Neural cell (in vitro differentiated cells): ENCODE data around the gene SYT1. TPM values are rescaled to one million over a fixed set of nuclear protein-coding genes. Genes with fewer than 3 reads are reported as not detected.

Source experiments
- H2AFZ ChIP-seq: fragments of 200-600, 300-800 bp; sonication (generic), shearing (Covaris generic); 2 replicates; pipeline ENCODE4 v1.6.0; 2014; ENCODE audit warnings: low read depth, mild to moderate bottlenecking, antibody characterized with exemption, low read length, moderate library complexity
- H3F3A ChIP-seq: fragments of 200-600 bp; shearing (Covaris generic); 2 replicates; pipeline ENCODE4 v1.6.1; 2016; ENCODE audit warnings: mild to moderate bottlenecking, moderate library complexity, mixed read lengths, antibody characterized with exemption, low read length; ENCODE audit not compliant: insufficient read depth, poor library complexity, severe bottlenecking
- H3K27ac ChIP-seq: fragments of 200-600, 300-800 bp; sonication (generic), shearing (Covaris generic); 2 replicates; pipeline ENCODE4 v1.5.1; 2014; ENCODE audit warnings: mild to moderate bottlenecking, low read length, moderate library complexity
- H3K27me3 ChIP-seq: fragments of 300-800, 200-600 bp; sonication (generic), shearing (Covaris generic); 2 replicates; pipeline ENCODE4 v1.6.0; 2014; ENCODE audit warnings: mild to moderate bottlenecking, low read depth, low read length, moderate library complexity; ENCODE audit not compliant: insufficient read depth
- H3K36me3 ChIP-seq: fragments of 300-800, 200-600 bp; sonication (generic), shearing (Covaris generic); 2 replicates; pipeline ENCODE4 v1.5.1; 2014; ENCODE audit warnings: mild to moderate bottlenecking, antibody characterized with exemption, low read length, moderate library complexity; ENCODE audit not compliant: insufficient read depth
- H3K4me2 ChIP-seq: fragments of 300-800, 200-600 bp; sonication (generic), shearing (Covaris generic); 2 replicates; pipeline ENCODE4 v1.6.0; 2014; ENCODE audit warnings: mild to moderate bottlenecking, low read length
- H3K4me3 ChIP-seq: fragments of 300-800, 200-600 bp; sonication (generic), shearing (Covaris generic); 2 replicates; pipeline ENCODE4 v1.5.1; 2014; ENCODE audit warnings: mild to moderate bottlenecking, low read length, moderate library complexity
- H3K79me2 ChIP-seq: fragments of 200-600 bp; shearing (Covaris generic); replicated peaks from 2 replicates; pipeline ENCODE4 v1.6.0; 2014; ENCODE audit warnings: mild to moderate bottlenecking, low read length, moderate library complexity; ENCODE audit not compliant: insufficient read depth
- H3K9ac ChIP-seq: fragments of 300-800, 200-600 bp; sonication (generic), shearing (Covaris generic); 2 replicates; pipeline ENCODE4 v1.6.1; 2016; ENCODE audit warnings: mild to moderate bottlenecking, low read length, mixed read lengths
- H3K9me2 ChIP-seq: fragments of 200-600 bp; shearing (Covaris generic); 2 replicates; pipeline ENCODE4 v1.6.1; 2016; ENCODE audit warnings: mild to moderate bottlenecking, low read length, mixed read lengths; ENCODE audit not compliant: insufficient read depth
- H3K9me3 ChIP-seq: fragments of 200-600, 300-800 bp; sonication (generic), shearing (Covaris generic); 2 replicates; pipeline ENCODE4 v1.6.1; 2016; ENCODE audit warnings: mild to moderate bottlenecking, mixed run types, low read length, moderate library complexity, mixed read lengths
- H4K20me1 ChIP-seq: fragments of 200-600 bp; shearing (Covaris generic); 2 replicates; pipeline ENCODE4 v1.6.1; 2016; ENCODE audit warnings: mild to moderate bottlenecking, mixed run types; ENCODE audit not compliant: insufficient read depth
- EP300 ChIP-seq: fragments of 450-650 bp; conservative IDR thresholded peaks from 2 replicates; pipeline ENCODE4 v1.6.1; 2014; ENCODE audit warnings: antibody characterized with exemption, mild to moderate bottlenecking, moderate library complexity; ENCODE audit not compliant: poor library complexity, severe bottlenecking
- EZH2 ChIP-seq: fragments of 200-600, 300-800 bp; shearing (Covaris generic), sonication (generic); IDR thresholded peaks from 2 replicates; pipeline ENCODE4 v1.6.1; 2014; ENCODE audit warnings: antibody characterized with exemption, low read length, borderline replicate concordance, mild to moderate bottlenecking; ENCODE audit not compliant: insufficient read depth, poor library complexity, severe bottlenecking
- MXI1 ChIP-seq: fragments of 450-650 bp; conservative IDR thresholded peaks from 2 replicates; pipeline ENCODE4 v1.6.1; 2014; ENCODE audit warnings: antibody characterized with exemption, mild to moderate bottlenecking; ENCODE audit not compliant: poor library complexity, severe bottlenecking
- POLR2AphosphoS5 ChIP-seq: IDR thresholded peaks from 2 replicates; pipeline ENCODE4 v1.6.1; 2012
- RAD21 ChIP-seq: fragments of 450-650 bp; conservative IDR thresholded peaks from 2 replicates; pipeline ENCODE4 v1.6.1; 2014; ENCODE audit warnings: antibody characterized with exemption, mild to moderate bottlenecking, moderate library complexity
- SMC3 ChIP-seq: fragments of 450-650 bp; conservative IDR thresholded peaks from 2 replicates; pipeline ENCODE4 v1.6.1; 2014; ENCODE audit warnings: antibody characterized with exemption, mild to moderate bottlenecking, moderate library complexity; ENCODE audit not compliant: poor library complexity
- TAF1 ChIP-seq: IDR thresholded peaks from 2 replicates; pipeline ENCODE4 v1.6.1; 2012; ENCODE audit warnings: low read depth
- polyA plus RNA-seq: library from polyadenylated mRNA; depleted of rRNA; stranded (reverse); fragments of >200 nt; gene quantifications from 2 replicates; pipeline ENCODE4 v1.2.3, GENCODE V29; 2014
- TF ChIP-seq, protein P1 (sequence below): IDR thresholded peaks from 2 replicates; pipeline ENCODE4 v1.6.1; 2012; ENCODE audit warnings: borderline replicate concordance
- TF ChIP-seq, protein P2 (sequence below): fragments of 450-650 bp; IDR thresholded peaks from 2 replicates; pipeline ENCODE4 v1.5.1; 2014; ENCODE audit warnings: antibody characterized with exemption, mild to moderate bottlenecking, moderate library complexity; ENCODE audit not compliant: poor library complexity, severe bottlenecking

Gene SYT1
- polyA plus RNA-seq, 1 donor from 2014 or later: 103 TPM

- H3K27me3 ChIP-seq: no peaks in the 10 kb centered on the region
- H3K9me2 ChIP-seq: no peaks in the 10 kb centered on the region
- no peak overlapping the region for H3K27ac ChIP-seq
These were observed 321.9 kb downstream of the SYT1 start for GRCh38 chr12:79186506-79186905.

GRCh38 chr12:79187032-79187431 is 322.5 kb downstream of the SYT1 start:
- Histone ChIP-seq H2AFZ (no peak overlapping the region), H3K4me3 (no peak overlapping the region), H3K9ac (no peak overlapping the region), H4K20me1 (no peaks in the 10 kb centered on the region), H3K9me2 (no peaks in the 10 kb centered on the region), H3K79me2 (no peaks in the 10 kb centered on the region), H3F3A (no peaks in the 10 kb centered on the region), H3K27ac (no peak overlapping the region), H3K4me2 (no peak overlapping the region), H3K9me3 (no peaks in the 10 kb centered on the region), H3K27me3 (no peaks in the 10 kb centered on the region), H3K36me3 (no peaks in the 10 kb centered on the region)
- TF ChIP-seq EZH2 (no peak), POLR2AphosphoS5 (no peak)

More at GRCh38 chr12:79186506-79186905, 321.9 kb downstream of the SYT1 start:
- Histone ChIP-seq H3K36me3 (no peaks in the 10 kb centered on the region), H3K9ac (no peak overlapping the region), H3K4me2 (no peak overlapping the region), H2AFZ (no peak overlapping the region), H3K79me2 (no peaks in the 10 kb centered on the region), H3F3A (no peaks in the 10 kb centered on the region), H4K20me1 (no peaks in the 10 kb centered on the region), H3K9me3 (no peaks in the 10 kb centered on the region), H3K4me3 (no peak overlapping the region)
- no peak for TF ChIP-seq POLR2AphosphoS5
- TF ChIP-seq, protein P1, sequence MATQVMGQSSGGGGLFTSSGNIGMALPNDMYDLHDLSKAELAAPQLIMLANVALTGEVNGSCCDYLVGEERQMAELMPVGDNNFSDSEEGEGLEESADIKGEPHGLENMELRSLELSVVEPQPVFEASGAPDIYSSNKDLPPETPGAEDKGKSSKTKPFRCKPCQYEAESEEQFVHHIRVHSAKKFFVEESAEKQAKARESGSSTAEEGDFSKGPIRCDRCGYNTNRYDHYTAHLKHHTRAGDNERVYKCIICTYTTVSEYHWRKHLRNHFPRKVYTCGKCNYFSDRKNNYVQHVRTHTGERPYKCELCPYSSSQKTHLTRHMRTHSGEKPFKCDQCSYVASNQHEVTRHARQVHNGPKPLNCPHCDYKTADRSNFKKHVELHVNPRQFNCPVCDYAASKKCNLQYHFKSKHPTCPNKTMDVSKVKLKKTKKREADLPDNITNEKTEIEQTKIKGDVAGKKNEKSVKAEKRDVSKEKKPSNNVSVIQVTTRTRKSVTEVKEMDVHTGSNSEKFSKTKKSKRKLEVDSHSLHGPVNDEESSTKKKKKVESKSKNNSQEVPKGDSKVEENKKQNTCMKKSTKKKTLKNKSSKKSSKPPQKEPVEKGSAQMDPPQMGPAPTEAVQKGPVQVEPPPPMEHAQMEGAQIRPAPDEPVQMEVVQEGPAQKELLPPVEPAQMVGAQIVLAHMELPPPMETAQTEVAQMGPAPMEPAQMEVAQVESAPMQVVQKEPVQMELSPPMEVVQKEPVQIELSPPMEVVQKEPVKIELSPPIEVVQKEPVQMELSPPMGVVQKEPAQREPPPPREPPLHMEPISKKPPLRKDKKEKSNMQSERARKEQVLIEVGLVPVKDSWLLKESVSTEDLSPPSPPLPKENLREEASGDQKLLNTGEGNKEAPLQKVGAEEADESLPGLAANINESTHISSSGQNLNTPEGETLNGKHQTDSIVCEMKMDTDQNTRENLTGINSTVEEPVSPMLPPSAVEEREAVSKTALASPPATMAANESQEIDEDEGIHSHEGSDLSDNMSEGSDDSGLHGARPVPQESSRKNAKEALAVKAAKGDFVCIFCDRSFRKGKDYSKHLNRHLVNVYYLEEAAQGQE: no peak

GRCh38 chr12:79191391-79191790 is 326.8 kb downstream of the SYT1 start:
- H2AFZ ChIP-seq: no peak overlapping the region
- no peaks in the 10 kb centered on the region for H3F3A ChIP-seq
- TF ChIP-seq SMC3 (no peak), POLR2AphosphoS5 (no peak), EZH2 (no peak), EP300 (no peak), MXI1 (no peak), TAF1 (no peak), RAD21 (no peak)
- TF ChIP-seq, protein P1: no peak
- TF ChIP-seq, protein P2, sequence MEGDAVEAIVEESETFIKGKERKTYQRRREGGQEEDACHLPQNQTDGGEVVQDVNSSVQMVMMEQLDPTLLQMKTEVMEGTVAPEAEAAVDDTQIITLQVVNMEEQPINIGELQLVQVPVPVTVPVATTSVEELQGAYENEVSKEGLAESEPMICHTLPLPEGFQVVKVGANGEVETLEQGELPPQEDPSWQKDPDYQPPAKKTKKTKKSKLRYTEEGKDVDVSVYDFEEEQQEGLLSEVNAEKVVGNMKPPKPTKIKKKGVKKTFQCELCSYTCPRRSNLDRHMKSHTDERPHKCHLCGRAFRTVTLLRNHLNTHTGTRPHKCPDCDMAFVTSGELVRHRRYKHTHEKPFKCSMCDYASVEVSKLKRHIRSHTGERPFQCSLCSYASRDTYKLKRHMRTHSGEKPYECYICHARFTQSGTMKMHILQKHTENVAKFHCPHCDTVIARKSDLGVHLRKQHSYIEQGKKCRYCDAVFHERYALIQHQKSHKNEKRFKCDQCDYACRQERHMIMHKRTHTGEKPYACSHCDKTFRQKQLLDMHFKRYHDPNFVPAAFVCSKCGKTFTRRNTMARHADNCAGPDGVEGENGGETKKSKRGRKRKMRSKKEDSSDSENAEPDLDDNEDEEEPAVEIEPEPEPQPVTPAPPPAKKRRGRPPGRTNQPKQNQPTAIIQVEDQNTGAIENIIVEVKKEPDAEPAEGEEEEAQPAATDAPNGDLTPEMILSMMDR: no peak
- no peaks in the 10 kb centered on the region for H3K79me2 ChIP-seq
- H3K27me3 ChIP-seq: no peaks in the 10 kb centered on the region
- no peak overlapping the region for H3K4me2 ChIP-seq
- H3K4me3 ChIP-seq: no peak overlapping the region
- H3K27ac ChIP-seq: no peak overlapping the region
- no peaks in the 10 kb centered on the region for H3K9me2 ChIP-seq
- H4K20me1 ChIP-seq: no peaks in the 10 kb centered on the region
- no peak overlapping the region for H3K9ac ChIP-seq
- no peaks in the 10 kb centered on the region for H3K36me3 ChIP-seq
- H3K9me3 ChIP-seq: no peaks in the 10 kb centered on the region
